GM19438 (cell line): ENCODE results near the gene UBE2L5.
A peak's percentile ranks its signal among the peaks of the same experiment; 100 is the strongest.

Experiments used
- ATAC-seq: cut with Tn5 transposase; IDR thresholded peaks from one replicate; pipeline ENCODE4 v1.9.1; 2021; ENCODE audit warnings: low read depth; ENCODE audit not compliant: unreplicated experiment

The UBE2L5 gene

DNA sequence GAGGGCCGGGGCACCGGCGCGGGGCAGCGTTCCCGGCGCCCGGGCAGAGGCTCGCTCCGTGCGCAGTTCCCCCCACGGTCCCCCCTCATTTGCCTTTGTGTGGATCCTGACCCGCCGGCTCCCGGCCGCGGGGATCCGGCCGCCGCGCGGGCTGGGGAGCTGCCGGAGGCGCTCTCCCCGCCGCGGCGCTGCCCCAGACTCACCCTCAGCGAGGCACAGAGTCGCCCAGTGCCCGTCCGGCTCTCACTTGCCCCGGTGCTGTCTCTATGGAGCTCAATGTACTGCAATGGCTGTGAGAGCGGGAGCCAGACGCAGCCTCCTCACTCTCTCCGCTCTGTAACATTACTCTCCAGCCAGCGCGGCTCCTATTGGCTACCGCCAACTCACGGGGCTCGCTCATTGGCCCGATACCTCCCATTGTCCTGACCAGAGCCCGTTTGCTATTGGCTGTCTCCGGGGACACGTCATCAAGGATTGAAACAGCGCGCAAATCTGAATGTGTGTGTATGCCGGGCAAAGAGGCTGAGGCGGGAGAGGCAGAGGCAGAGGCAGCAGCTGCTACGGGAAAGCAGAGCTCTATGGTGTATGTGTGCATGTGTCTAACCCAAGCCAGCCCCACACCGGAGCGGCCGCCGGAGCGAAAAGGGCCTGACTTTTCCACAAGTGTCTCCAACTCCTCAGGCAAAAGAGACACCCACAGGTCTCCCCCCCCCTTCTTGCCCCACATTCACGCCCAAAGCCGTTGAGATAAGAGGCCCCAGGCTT lies 43.5 kb downstream of the UBE2L5 start, which contains the start of gene HMGB1:
HMGB1 (minus strand) TSS at position 344 of the 765 bp plus-strand sequence. CDS start 2,256 bp downstream, outside the sequence.
- peak; percentile 78 for ATAC-seq

DNA sequence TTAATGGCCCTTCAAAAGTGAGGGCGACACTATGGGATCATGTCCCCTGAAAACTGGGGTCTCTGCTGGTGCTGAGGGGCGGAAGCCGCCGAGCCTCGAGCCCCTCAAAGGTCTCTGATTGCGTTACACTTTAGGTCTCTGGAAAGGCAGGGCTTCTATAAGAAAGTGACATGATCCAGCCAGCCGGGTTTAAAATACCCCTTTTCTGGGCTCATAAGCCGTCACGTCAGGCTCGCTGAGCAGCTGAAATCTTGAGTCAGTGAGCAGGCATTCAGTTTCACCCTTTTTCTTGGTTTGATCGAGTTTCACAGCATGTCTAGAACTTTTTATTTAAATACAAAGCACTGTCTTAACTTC lies 44.0 kb downstream of the UBE2L5 start:
- ATAC-seq: no peak

GRCh38 chr13:30466841-30467252 lies 44.6 kb downstream of the UBE2L5 start:
- no peak for ATAC-seq

DNA sequence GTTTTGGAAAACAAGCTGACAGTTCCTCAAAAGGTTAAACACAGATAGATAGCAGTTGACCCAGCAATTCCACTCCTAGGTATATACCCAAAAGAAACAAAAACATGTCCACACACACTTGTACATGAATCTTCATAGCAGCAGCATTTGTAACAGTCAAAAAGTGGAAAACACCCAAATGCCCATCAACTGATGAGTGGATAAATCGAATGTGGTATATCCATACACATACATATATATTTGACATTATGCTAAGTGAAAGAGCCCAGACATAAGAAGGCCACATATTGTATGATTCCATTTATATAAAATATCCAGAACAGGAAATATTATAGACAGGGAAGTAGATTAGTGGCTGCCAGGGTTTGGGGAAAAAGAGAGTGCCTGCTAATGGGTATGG lies 51.4 kb downstream of the UBE2L5 start:
- ATAC-seq: no peak

DNA sequence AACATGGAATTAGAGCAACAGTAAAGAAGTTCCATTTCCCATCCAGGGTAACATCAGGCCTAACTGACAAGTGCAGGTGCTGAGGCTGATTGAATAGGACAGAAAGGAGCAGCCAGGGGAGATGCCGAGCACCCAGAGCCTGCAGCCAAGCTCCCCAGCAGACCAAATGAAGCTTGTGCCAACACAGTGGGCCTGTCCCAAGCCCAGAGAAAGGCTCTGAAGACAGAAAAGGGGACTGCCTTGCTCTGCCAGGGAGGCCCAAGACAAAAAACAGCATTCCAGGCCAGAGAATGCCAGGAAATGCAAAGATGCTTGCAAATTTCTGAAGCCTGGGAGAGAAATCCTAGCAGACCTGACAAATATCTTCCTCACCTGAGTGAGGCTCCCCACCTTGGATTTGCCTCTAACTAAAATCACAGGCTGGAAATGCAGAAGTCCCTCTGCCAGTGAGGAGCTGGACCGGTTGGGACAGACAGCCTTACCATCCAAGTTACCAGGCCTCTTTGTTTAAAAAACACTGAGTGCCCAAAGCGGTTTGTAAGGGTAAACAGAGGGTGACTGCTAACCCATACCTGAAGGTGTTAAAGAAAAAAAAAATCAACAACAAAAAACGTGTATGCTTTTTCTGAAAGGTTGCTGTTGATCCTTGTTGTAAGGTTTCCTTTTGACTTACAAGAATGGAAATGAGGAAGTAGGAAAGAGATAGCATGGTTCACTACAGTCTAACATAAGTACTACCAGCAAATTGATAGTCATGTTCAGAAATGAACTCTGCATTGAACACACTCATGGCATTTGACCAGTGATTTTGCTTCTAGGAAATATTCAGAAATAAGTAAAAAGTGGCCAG lies 55.3 kb downstream of the UBE2L5 start:
- peak; percentile 93 for ATAC-seq
